ENCODE measurements around the gene ZNF841. TPM values are rescaled to one million over a fixed set of nuclear protein-coding genes. Genes with fewer than 3 reads are reported as not detected.
"Not testable (repeated sequence)": the region's sequence is repeated elsewhere in the genome, so short reads cannot be mapped to it uniquely, and the experiment has no call there.

ZNF841 gene
- polyA plus RNA-seq, 12 donors: 8.1 to 26.7 (median 13.4) TPM; not detected in 1

GRCh38 chr19:52070496-52070895 lies 25.1 kb downstream of the ZNF841 start:
- no peak for DNase-seq

- DNase-seq: no peak
These were observed 25.9 kb downstream of the ZNF841 start for GRCh38 chr19:52069653-52070052.

GRCh38 chr19:52066258-52066863 lies 29.2 kb downstream of the ZNF841 start:
- no peak for DNase-seq

GRCh38 chr19:52065399-52065798 lies 30.2 kb downstream of the ZNF841 start:
- DNase-seq: no peak

- not testable (repeated sequence) for DNase-seq
These were observed 39.1 kb downstream of the ZNF841 start for GRCh38 chr19:52056480-52056879.

- not testable (repeated sequence) for DNase-seq
These were observed 43.8 kb downstream of the ZNF841 start for GRCh38 chr19:52051736-52052135.

GRCh38 chr19:52048555-52049501 lies 46.7 kb downstream of the ZNF841 start, which contains the start of gene ZNF432:
Gene ZNF432 (minus strand): TSS chr19:52048838. CDS start chr19:52046868, 1,970 bp downstream.
- DNase-seq: peak; percentile 98

GRCh38 chr19:52039169-52039568 lies 56.4 kb downstream of the ZNF841 start:
- no peak for DNase-seq

GRCh38 chr19:52034051-52034728 lies 61.4 kb downstream of the ZNF841 start:
- no peak for DNase-seq

GRCh38 chr19:52028780-52029123 lies 66.8 kb downstream of the ZNF841 start:
- no peak for DNase-seq

- DNase-seq: peak; percentile 93
These were observed 67.4 kb downstream of the ZNF841 start, which contains the start of gene ZNF614 for GRCh38 chr19:52028027-52028779. Gene ZNF614 (minus strand): TSS chr19:52028379. CDS start chr19:52025745, 2,634 bp downstream.

- DNase-seq: not testable (repeated sequence)
These were observed 69.1 kb downstream of the ZNF841 start for GRCh38 chr19:52026255-52026990.

GRCh38 chr19:52024478-52024877 lies 71.1 kb downstream of the ZNF841 start:
- not testable (repeated sequence) for DNase-seq

GRCh38 chr19:52022193-52022592 lies 73.4 kb downstream of the ZNF841 start:
- no peak for DNase-seq

GRCh38 chr19:52020506-52020905 lies 75.1 kb downstream of the ZNF841 start:
- no peak for DNase-seq

Other genes starting within 250 kb of the ZNF841 start
- gene ZNF577, start 207.8 kb downstream of the ZNF841 start, polyA plus RNA-seq (ENCODE audit: insufficient read length in 12 of 12): 10 to 100 TPM in 11 of 12 donors, not detected in 1; 13.5 to 33.5 (median 15.7) TPM
- gene ZNF649, start 190.7 kb downstream of the ZNF841 start, polyA plus RNA-seq (ENCODE audit: insufficient read length in 12 of 12): 10 to 100 TPM in 10 of 12 donors, 1 to 10 TPM in 1, not detected in 1; 9.4 to 18.7 (median 12.6) TPM
- 10 to 100 TPM in 1 of 12 donors, 1 to 10 TPM in 10, not detected in 1; 5.1 to 12.3 (median 6.7) TPM for gene ZNF613, start 168.3 kb downstream of the ZNF841 start, polyA plus RNA-seq (ENCODE audit: insufficient read length in 12 of 12)
- 10 to 100 TPM in 2 of 12 donors, 1 to 10 TPM in 9, not detected in 1; 4.5 to 12.6 (median 8.1) TPM for gene ZNF350, start 108.9 kb downstream of the ZNF841 start, polyA plus RNA-seq (ENCODE audit: insufficient read length in 12 of 12)
- 10 to 100 TPM in 9 of 12 donors, 1 to 10 TPM in 2, not detected in 1; 8.0 to 13.8 (median 11.3) TPM for gene ZNF615, start 87.6 kb downstream of the ZNF841 start, polyA plus RNA-seq (ENCODE audit: insufficient read length in 12 of 12)
- 10 to 100 TPM in 7 of 12 donors, 1 to 10 TPM in 4, not detected in 1; 8.2 to 11.5 (median 10.3) TPM for gene ZNF614, start 67.4 kb downstream of the ZNF841 start, polyA plus RNA-seq (ENCODE audit: insufficient read length in 12 of 12)
- 10 to 100 TPM in 7 of 12 donors, 1 to 10 TPM in 4, not detected in 1; 8.4 to 18.4 (median 10.7) TPM for gene ZNF432, start 46.9 kb downstream of the ZNF841 start, polyA plus RNA-seq (ENCODE audit: insufficient read length in 12 of 12)
- 10 to 100 TPM in 9 of 12 donors, 1 to 10 TPM in 2, not detected in 1; 7.3 to 14.9 (median 10.5) TPM for gene ZNF616, start 44.2 kb upstream of the ZNF841 start, polyA plus RNA-seq (ENCODE audit: insufficient read length in 12 of 12)
- gene ZNF836, start 75.9 kb upstream of the ZNF841 start, polyA plus RNA-seq (ENCODE audit: insufficient read length in 12 of 12): 10 to 100 TPM in 5 of 12 donors, 1 to 10 TPM in 6, not detected in 1; 6.7 to 13.8 (median 8.7) TPM
- gene PPP2R1A, start 94.3 kb upstream of the ZNF841 start, polyA plus RNA-seq (ENCODE audit: insufficient read length in 12 of 12): 100 to 1,000 TPM in 11 of 12 donors, not detected in 1; 204 to 328 (median 279) TPM
- gene ZNF766, start 173.8 kb upstream of the ZNF841 start, polyA plus RNA-seq (ENCODE audit: insufficient read length in 12 of 12): 10 to 100 TPM in 11 of 12 donors, not detected in 1; 11.6 to 20.0 (median 13.7) TPM
- gene ZNF480, start 201.4 kb upstream of the ZNF841 start, polyA plus RNA-seq (ENCODE audit: insufficient read length in 12 of 12): 10 to 100 TPM in 6 of 12 donors, 1 to 10 TPM in 5, not detected in 1; 9.1 to 15.8 (median 10.1) TPM
- gene ZNF610, start 240.5 kb upstream of the ZNF841 start, polyA plus RNA-seq (ENCODE audit: insufficient read length in 12 of 12): 1 to 10 TPM in 10 of 12 donors, not detected in 2; 3.9 to 8.8 (median 5.3) TPM

All from muscle of arm (tissue), 12 donors.